Stimulated activated CD4-positive, alpha-beta T cell treated with anti-CD3 and anti-CD28 coated beads, Interleukin-1b, Interleukin-23, amount 100 ng/mL, for 48 hours (primary cell): Measurements from ENCODE around the gene PLD1.
A peak's percentile ranks its signal among the peaks of the same experiment; 100 is the strongest.
"Not testable (repeated sequence)": the region's sequence is repeated elsewhere in the genome, so short reads cannot be mapped to it uniquely, and the experiment has no call there.

ENCODE experiments used
- DNase-seq: peaks from one replicate; pipeline ENCODE4 v3.0.0-alpha.2; 2020

The PLD1 gene

DNA sequence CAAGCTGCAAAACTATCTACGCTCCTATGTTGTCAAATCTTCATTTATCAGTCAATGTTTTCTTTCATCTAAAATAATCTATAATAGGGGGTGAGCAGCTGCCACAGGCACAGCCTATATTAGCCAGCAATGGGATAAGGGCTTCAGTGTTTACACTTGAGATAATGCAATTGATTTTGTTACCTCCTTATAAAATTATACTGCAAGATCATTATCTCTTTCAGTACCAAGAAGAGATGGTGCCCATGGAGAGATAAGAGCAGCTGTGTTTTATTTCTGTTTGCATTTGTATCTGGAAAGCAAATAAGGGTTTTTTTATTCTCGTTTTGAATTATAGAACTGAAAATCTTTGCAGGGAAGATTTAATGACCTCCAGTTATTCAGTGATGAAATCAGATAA is 68.9 kb downstream of the PLD1 start:
- DNase-seq, result no peak

DNA sequence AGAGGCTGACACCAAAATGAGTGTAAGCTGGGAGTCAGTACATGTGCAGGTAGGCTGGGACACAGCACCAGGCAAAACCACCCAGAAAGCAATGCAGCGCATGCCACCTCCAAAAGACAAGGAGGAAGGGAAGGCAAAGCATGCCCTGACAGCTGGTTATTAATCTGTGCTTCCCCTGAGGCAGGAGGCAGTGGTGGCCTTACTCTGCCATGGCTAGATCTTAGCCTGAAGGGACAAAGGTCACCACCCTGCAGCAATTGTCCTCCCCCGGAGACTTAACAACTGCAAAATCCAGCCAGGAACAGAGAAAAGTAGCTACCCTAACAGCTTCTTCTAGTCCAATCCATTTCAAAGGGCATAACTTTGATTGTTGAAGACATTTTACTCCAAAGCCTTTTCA is 73.7 kb downstream of the PLD1 start:
- no peak for DNase-seq

DNA sequence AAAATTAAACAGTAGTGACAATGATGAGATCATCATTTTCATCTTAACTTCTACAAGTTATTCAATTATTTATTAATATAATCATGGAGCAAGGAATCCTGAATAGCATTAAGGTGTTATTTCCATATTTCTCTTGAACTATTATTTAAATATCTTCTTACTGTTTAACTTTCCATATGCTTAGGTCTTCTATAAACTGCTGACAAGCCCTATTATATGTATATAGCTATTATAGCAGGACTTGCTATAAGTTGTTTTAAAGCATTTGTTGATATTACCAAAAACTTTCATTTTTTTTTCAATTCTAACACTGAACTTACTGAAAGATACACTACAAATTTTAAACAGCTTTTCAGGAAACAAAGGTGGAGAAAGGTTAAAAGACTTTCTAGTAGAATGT is 76.7 kb downstream of the PLD1 start:
- no peak for DNase-seq

DNA sequence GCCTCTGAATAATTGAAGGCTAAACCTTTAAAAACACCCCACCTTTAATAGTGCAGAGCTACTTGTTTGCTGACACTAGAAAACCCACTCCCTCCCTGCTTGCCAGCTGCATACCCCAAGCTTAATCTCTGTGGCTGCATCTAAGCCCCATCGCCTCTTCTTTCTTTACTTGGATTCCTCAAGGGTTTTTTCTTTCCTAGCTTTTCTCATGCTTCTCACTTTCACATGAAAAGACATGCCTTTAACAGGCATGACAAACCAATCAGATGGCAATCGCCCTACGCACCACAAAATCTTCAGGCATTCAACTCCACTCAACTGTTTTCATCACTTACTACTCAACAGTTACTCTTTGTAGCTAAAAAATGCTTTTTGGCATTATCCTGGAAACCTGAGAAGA is 77.5 kb downstream of the PLD1 start:
- DNase-seq, result no peak

DNA sequence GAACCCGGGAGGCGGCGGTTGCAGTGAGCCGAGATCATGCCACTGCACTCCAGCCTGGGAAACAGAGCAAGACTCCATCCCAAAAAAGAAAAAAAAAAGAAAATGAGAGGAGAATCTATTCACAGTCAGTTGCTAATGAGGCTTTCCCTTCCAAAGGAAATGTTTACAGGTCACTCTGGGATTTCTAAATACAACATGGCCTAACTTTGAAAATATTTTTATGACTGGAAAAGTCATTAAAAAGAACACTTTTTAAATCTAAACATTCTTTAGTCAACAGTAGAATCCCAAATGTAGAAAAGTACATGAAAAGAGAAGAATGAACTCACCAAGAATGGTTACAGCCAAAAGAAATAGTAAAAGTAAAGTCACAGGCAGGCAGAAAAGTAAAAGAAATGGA is 78.6 kb downstream of the PLD1 start:
- DNase-seq, result no peak

DNA sequence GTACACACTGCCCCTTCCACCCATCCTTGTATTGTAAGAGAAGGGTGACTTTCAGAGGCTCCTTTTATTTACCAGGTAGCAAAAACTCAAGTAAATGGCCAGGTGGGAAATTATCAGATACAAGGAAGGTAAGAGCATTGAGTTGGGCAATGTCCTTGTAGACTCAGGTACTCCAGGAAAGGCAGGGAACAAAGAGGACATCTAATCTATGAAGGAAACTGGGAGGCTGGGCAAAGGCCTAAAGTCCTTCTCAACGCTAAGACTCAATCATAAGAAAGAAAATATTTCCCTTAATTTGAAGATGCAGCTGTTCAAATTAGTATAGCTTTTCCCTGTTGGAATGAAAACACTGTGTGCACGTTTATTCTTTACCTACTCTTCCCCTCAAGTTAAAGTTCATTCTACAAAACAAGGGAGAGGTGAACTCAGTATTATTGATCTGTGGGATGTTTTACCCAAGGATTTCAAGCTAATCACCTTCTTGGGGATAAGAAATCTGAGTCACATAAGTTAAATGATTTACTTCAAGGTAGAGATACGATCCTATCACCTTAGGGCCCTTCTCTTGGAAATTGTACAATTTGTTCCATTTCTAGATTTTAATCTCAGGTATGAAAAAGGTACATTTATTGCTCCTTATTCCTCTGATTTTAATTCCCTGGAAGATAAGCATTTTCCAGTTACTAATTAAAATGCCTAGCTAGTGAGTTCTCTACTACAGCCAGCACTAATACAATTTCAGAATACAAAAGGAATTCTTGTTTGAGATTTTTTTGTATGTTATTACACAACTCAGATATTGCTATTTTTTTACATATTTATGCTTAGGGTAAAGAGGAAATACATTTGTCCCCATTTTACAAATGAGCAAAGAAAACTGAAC is 80.6 kb downstream of the PLD1 start:
- DNase-seq, result no peak

DNA sequence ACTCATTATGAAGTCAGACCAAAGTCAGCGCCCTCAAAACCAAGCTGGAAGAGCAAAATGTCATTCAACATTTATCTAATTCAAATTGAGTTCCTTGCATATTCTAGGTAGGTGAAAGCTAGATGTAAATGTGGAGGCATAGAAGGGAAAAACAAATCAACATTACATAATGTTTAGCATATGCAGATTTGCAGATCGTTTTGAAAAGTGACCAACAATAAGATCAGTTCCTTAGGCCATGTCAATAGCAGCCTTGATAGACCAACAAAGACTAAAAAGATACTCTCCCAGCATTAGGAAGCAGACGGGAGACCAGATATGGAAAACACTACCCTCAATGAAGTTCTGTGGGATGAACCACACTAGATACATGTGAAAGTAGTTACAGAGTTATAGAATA is 83.0 kb downstream of the PLD1 start:
- no peak for DNase-seq

DNA sequence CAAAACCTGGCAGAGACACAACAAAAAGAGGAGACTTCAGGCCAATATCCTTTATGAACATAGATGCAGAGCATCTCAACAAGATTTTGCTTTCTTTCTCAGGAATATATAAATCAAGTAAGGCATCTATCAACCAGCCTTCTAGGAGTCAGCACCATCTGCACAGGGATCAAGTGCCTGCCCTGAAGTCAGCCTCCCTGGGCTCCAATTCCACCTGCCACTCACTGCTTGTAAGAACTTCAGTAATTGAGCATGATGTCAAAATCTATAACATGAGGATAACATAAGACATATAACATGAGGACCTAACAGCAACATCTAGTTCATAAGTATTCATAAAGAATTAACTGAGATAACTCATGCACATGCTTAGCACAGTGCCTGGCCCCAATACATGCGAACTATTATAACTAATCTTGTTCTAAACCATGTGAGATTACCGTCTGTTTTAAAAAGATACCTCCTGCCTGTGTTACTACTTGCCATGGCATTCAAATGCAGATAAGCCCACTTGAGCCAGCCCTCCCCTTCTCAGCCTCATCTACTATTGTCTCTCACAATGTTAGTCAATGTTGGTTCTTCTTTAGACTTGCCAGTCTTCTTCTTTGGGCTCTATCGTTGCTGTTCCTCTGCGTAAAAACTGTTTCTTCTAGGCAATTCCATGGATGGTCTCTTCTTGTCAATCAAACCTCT is 91.6 kb downstream of the PLD1 start:
- no peak for DNase-seq

DNA sequence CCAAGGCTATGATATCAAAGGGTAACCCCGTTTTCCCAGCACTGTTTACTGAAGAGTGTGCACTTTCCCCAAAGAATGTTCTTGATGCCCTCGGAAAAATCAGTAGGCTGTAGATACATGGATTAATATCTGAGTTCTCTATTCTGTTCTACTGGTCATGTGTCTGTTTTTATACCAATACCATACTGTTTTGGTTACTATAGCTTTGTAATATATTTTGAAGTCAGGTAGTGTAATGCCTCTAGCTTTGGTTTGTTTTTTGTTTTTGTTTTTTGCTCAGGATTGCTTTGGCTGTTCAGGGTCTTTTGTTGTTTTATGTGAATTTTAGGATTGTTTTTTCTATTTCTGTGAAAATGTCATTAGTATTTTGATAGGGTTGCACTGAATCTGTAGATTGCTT is 95.1 kb downstream of the PLD1 start:
- no peak for DNase-seq

DNA sequence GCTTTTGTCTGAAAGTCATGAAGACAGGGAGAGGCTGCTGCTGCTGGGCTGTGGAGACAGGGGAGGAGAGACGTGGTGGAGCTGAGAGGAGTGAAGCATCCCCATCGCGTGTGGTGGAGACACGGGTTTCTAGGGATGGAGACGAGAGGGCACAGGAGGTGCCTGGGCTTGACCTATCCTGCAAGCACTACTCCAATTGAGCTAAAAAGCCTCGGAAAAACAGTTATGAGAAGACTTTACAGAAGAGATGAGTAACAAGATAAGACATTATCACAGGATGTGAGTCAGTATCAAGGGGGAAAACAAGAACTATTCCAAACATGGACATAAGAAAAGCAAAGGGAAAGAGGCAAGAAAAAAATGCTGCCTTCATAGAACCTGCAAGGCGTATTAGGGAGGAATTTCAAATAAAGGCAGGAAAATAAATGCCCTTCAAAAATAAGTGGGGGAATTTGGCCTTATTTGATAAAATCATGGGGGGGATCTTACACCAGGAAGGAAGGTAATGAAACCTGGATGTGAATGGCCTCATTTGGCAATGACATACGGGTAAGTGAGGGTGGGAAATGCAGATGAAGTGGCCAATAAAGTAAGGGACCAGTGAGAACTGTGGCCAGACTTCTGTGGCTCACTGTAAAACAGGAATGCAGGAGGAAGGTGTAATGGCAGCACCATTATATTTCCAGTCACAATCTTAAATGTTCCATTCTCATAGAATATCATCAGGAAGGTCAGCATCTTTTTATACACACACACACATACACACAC is 97.9 kb downstream of the PLD1 start:
- DNase-seq, result no peak

DNA sequence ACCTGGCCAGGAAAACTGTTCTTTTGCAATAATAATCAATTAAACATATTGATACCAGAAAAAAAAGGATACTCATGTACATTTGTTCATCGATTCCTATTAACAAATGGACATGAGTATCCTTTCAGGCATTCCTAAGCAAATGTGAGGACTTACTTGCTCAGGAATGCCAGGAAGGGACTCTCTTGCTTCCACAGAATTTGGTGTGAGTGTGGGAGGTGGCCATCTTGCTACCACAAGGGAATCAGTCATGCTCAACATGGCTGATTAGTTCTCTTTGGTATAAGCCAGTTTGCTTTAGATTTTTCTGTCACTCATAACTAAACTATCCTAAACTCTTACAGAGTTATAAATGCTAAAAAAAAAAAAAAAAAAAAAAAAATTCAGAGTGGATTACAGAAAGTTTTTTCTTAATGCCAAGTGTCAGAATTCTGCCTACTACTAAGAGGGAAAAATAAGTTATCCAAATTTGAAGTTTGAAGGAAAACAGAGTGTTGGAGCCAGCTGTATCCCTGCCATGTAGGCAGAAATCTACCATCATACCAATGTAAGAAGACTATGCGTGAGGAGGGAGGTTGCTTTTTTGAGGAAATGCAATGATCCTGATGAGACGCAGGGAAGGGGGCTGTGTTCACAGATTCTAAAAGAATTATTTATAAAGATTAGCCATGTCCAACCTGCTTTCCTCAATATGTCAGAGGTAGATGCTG is 98.7 kb downstream of the PLD1 start:
- no peak for DNase-seq

DNA sequence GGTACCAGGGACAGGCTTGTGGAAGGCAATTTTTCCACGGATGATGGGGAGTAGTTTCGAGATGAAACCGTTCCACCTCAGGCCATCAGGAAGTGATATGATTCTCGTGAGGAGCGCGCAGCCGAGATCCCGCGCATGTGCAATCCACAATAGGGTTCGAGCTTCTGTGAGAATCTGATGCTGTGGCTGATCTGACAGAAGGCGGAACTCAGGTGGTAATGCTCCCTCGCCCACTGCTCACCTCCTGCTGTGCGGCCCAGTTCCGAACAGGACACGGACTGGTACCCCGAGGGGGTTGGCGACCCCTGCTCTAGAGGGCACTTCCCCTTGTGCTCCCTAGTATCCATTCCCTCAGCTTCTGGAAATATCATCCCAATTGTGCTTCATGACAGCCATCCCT is 99.9 kb downstream of the PLD1 start:
- no peak for DNase-seq

DNA sequence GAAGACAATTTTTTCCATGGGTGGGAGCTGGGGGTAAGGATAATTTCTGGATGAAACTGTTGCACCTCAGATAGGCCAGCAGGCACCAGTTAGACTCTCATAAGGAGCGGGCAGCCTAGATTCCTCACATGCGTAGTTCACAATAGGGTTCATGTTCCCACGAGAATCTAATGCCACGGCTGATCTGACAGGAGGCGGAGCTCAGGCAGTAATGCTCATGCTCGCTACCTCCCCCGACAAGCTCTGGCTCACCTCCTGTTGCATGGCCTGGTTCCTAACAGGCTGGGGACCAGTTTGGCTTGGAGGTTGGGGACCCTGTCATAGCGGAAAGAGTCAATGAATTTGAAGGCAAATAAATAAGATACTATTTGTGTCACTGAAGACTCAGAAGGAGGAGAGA is 105.5 kb downstream of the PLD1 start:
- DNase-seq, result no peak

DNA sequence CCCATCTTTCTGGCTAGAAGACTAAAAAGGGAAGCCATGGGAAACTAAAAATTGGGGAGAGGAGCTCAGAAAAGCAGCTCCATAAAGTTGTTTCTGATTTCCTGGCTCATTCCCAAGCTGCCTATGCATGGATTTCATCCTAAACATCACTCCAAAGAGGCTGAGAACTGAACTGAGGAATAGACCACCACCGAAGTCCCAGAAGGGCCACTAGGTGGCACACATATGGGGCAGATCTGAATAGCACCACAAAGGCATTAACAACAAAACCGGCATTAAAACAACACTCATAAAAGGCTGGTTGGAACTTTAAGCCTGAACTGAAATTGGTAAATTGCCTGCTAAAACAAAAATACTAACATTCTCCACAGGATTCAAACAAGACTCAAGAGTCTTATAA is 106.3 kb downstream of the PLD1 start:
- DNase-seq, result peak; percentile 5

DNA sequence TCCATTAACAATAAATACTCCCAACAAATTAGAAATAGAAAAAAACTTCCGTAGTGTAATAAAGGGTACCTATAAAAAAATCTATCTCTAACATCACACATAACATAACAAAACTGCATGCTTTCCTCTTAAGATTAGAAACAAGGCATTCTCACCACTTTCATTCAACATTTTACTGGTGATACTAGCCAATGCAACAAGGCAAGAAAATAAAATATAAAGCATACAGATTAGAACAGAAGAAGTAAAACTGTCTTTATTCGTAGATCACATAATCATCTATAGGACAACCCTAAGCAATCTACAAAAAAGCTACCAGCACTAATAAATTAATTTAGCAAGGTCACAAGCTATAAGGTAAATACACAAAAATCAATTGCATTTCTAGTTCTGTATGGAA is 107.1 kb downstream of the PLD1 start:
- DNase-seq, result no peak

DNA sequence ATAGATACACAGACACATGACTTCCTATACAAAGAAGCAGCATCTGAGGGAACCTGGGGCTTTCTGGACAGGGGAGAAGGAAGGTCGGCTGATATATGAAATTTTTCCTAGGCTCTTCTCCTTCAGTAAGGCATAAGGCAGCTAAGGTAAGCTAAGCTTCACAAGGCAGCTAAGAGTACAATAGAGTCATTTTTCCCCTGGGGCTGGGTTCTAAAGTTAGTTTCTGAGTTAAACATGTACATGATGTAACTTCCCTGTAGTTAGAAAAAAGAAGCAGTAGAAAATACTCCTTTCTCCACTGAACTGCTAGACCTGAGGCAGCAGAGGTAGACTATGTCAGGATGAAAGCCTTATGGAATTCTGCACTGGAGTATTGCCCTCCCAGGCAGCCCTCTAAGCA is 109.6 kb downstream of the PLD1 start:
- no peak for DNase-seq

DNA sequence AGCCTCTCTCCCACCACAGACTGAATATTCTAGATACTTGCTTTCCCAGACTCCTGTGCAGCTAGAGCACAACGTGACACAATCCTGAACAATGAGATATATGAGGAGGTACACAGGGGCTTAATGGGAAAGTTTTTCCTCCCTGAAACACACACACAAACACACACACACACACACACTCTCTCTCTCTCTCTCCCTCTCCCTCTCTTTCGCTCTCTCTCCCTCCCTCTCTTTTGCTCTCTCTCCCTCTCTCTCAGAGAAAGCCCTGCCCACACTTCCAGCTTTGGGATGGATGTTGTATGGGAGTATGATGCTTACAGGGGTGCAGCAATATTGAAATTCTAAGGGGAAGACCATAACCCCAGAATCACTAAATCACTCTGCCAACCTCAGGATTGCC is 110.1 kb downstream of the PLD1 start:
- DNase-seq, result no peak

DNA sequence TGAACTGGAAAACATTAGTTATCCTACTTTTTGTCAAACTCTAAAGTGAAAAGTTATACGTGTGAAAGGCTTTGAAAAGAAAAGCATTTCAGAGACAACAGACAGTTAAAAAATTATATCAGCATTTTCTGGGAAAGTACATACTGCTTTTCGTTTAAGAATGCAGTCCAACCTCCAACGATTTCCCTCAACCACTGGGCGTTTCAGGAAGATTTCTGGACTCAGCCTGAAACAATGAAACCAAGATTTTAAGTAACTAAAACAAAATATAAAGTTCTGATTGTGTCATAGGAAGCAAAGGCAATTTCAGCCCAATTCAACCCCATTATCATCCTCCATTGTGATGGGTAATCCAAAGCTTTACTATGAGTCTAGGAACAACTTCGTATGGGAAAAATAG is 110.7 kb downstream of the PLD1 start:
- no peak for DNase-seq

DNA sequence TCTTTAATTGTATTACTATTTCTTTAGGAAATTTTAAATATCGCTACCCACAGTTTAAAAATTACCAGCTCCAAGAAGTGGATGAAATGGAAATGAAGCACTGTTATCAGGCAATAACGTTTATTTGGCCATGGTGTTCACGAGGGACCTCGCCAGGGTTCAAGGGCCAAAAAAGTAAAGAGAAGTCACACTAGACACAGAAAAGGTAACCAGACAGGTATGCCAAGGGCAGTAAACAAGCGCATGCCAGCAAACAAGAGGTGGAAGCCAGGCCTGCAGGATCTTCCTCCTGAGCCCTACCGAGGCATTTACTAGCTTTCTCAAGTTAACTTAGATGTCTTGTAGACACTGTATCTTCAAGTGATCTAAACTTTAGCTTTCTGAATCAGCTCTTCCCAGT is 113.5 kb downstream of the PLD1 start:
- DNase-seq, result no peak

DNA sequence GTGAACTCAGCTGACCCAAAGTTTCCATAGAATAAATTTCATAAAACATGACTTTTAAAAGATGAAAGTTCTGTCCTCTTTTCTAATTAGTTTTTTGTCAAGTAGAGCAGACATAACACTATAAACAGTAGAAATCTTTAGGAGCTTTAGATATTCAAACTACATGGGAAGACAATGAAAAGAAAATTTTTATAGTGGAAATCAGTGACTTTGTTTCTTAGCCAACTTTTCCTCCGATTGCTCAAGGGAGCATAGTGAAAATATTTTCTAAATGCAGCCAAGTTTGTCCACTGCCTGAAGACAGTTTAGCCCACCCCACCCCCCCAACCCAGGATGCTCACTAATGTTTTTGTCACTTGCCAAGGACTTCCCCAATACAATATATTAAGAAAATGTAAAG is 114.9 kb downstream of the PLD1 start:
- no peak for DNase-seq

DNA sequence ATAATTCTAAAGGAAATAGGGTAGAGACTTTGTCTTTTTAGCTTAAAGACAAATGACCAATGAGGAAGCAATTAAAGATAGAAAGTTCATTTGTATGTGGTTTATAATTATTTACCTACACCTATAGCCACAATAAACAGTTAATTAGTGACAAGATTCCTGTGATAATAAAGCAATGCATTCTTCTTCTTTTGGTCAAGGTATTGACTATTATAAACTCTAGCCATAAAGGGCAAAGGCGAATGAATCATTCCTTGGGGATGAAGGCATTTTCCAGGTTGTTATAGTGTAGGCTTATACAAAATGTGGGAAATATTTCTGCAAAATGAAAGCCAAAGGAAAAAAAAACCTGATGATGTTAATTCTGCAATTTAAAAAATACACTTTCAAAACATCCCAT is 115.4 kb downstream of the PLD1 start:
- no peak for DNase-seq

DNA sequence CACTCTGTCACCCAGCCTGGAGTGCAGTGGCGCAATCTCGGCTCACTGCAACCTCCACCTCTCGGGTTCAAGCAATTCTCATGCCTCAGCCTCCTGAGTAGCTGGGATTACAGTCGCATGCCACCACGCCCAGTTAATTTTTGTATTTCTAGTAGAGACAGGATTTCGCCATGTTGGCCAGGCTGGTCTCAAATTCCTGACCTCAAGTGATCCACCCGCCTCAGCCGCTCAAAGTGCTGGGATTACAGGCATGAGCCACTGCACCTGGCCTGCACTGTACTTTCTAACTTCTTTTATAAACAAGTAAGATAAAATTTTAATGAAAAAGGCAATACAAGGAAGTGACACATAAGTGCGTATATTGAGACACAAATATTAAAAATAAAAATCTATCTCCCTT is 117.7 kb downstream of the PLD1 start:
- not testable (repeated sequence) for DNase-seq

DNA sequence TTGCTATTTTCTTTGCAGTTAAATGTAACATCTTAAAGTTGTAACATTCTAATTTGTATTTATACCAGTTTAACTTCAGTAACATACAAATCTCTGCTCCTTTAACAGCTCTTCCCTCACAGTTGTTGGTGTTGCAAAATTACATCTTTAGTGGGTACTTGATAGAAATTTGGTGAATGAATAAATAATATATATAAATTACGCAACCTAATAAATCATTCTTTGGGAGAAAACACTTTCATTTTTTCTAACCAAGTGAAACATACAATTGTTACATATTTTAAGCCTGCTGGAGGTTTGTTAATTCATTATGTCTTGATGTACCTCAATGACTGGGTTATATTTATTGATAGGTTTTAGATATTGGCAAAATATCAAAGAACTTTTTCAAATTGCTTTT is 118.8 kb downstream of the PLD1 start:
- DNase-seq, result no peak
